ENCODE measurements around the gene APP. TPM values are rescaled to one million over a fixed set of nuclear protein-coding genes. Genes with fewer than 3 reads are reported as not detected.
A peak's percentile ranks its signal among the peaks of the same experiment; 100 is the strongest.

The APP gene
- total and polyA plus RNA-seq, 7 donors, result 71.7 to 355 (median 270) TPM

DNA sequence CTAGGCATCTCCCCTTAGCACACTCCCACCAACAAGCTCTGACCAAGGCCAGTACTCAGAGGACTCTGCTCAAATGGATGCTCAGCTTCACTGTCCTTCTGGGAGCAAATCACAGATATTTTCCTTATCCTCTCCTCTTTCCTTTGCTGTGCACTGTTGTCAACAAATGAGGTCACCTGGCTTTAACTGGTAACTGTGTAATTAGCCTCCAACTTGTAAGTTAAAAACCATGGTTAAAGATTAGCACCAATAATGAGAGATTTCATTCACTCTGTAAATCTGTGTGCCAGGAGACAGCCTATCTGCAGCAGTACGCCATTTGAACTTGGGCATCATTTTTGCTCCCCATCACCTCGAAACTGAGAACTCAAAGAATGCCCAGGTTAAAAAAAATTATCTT lies 286.3 kb downstream of the APP start:
- TF ChIP-seq POLR2A (IDR thresholded peaks at IDR 0.05), result no peak
- no peak for TF ChIP-seq POLR2AphosphoS5 (IDR thresholded peaks at IDR 0.05)
- no peak for TF ChIP-seq CTCF (IDR thresholded peaks at IDR 0.05)
- no peak for TF ChIP-seq EP300 (IDR thresholded peaks at IDR 0.05)
- no peak for DNase-seq
- no peak overlapping the region for H3K27ac ChIP-seq
- 27 to 65% methylated on average over 2 of the region's 2 CpGs for WGBS, 2 donors
- intact Hi-C loops (cut with DNase I), result no loop called here
- no peak overlapping the region for H3K4me3 ChIP-seq
- peaks cover 0 to 25% (median 6%) of the 10 kb centered on the region in 4 donors for H3K36me3 ChIP-seq
- no peaks in the 10 kb centered on the region for H3K4me1 ChIP-seq
- H3K9me3 ChIP-seq, result no peaks in the 10 kb centered on the region
- no peaks in the 10 kb centered on the region for H3K27me3 ChIP-seq

DNA sequence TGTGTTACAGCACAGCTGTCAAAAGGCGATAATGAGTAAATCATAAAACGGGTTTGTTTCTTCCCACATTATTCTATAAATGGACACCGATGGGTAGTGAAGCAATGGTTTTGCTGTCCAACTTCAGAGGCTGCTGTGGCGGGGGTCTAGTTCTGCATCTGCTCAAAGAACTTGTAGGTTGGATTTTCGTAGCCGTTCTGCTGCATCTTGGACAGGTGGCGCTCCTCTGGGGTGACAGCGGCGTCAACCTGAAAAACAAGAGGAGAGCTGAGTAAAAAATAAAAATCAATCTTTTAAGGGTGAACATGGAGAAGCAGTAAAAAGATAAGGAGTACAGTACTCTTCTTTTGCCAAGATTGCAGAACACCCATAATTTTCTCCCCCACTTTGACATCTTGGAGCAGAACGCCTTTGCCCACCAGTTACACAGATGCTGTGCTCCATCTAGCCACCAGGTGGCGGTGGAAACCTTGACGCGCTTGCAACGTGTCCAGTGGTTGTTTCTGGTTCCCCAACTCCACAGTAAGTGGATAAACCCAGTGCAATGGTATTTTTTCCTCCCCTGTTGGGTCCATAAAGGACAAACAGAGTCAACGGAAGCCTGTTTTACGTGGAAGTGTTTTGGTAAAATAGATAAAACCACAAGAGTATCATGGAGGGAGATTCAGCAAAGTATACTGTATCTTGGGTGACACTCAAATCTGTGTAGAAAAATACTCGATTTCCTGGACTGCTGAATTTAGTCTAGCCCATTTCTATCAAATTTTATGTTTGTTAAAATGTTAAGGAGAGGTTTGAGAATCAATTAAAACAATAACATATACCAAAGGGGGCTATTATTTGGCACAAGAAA lies 288.8 kb downstream of the APP start:
- no peaks in the 10 kb centered on the region for H3K27me3 ChIP-seq
- TF ChIP-seq EP300 (IDR thresholded peaks at IDR 0.05), result no peak
- no peak for TF ChIP-seq POLR2A (IDR thresholded peaks at IDR 0.05)
- peak; percentile 64 to 96 (median 82) for TF ChIP-seq CTCF (IDR thresholded peaks at IDR 0.05)
- no peak for TF ChIP-seq POLR2AphosphoS5 (IDR thresholded peaks at IDR 0.05)
- no peak overlapping the region for H3K27ac ChIP-seq
- DNase-seq, result peak; percentile 83
- intact Hi-C loops (cut with DNase I), result loop anchor here (1.0 to 2.0 kb wide), 2 partner anchors 289 to 835 kb away; partner anchors contain the start of gene APP
- no peaks in the 10 kb centered on the region for H3K4me1 ChIP-seq
- H3K36me3 ChIP-seq, result peaks cover 0 to 15% (median 3%) of the 10 kb centered on the region in 4 donors
- no peak overlapping the region for H3K4me3 ChIP-seq
- no peaks in the 10 kb centered on the region for H3K9me3 ChIP-seq
- 56 to 64% methylated on average over 17 of the region's 17 CpGs for WGBS, 2 donors

GRCh38 chr21:25879203-25879602 lies 291.4 kb downstream of the APP start:
- no peaks in the 10 kb centered on the region for H3K4me1 ChIP-seq
- no peaks in the 10 kb centered on the region for H3K27me3 ChIP-seq
- no peak for DNase-seq
- intact Hi-C loops (cut with DNase I), result no loop called here
- 79 to 89% methylated on average over 3 of the region's 3 CpGs for WGBS, 2 donors
- no peak overlapping the region for H3K27ac ChIP-seq
- peaks cover 0 to 15% (median 3%) of the 10 kb centered on the region in 4 donors for H3K36me3 ChIP-seq
- H3K4me3 ChIP-seq, result no peak overlapping the region
- no peaks in the 10 kb centered on the region for H3K9me3 ChIP-seq
- TF ChIP-seq CTCF (IDR thresholded peaks at IDR 0.05), result no peak
- TF ChIP-seq POLR2AphosphoS5 (IDR thresholded peaks at IDR 0.05), result no peak
- TF ChIP-seq EP300 (IDR thresholded peaks at IDR 0.05), result no peak
- TF ChIP-seq POLR2A (IDR thresholded peaks at IDR 0.05), result no peak

DNA sequence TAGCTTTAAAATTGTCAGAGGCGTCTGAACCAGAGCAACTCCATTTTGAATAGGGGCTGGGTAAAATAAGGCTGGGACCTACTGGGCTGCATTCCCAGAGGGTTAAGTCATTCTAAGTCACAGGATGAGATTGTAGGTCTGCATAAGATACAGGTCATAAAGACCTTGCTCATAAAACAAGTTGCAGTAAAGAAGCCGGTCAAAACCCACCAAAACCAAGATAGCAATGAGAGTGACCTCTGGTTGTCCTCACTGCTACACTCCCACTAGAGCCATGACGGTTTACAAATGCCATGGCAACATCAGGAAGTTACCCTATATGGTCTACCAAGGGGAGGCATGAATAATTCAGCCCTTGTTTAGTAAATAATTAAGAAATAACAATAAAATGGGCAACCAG lies 292.2 kb downstream of the APP start:
- Histone ChIP-seq H3K4me3 (no peak overlapping the region), H3K4me1 (no peaks in the 10 kb centered on the region), H3K36me3 (peaks cover 0 to 15% (median 3%) of the 10 kb centered on the region in 4 donors), H3K9me3 (no peaks in the 10 kb centered on the region), H3K27ac (no peak overlapping the region), H3K27me3 (no peaks in the 10 kb centered on the region)
- 34 to 72% methylated on average over 3 of the region's 3 CpGs for WGBS, 2 donors
- TF ChIP-seq POLR2A (IDR thresholded peaks at IDR 0.05) (no peak), EP300 (IDR thresholded peaks at IDR 0.05) (no peak), POLR2AphosphoS5 (IDR thresholded peaks at IDR 0.05) (no peak), CTCF (IDR thresholded peaks at IDR 0.05) (no peak)
- intact Hi-C loops (cut with DNase I), result no loop called here
- DNase-seq, result no peak
